DOHH2 (cell line): Measurements from ENCODE around the gene PLXNC1.

ENCODE experiments used
- H3F3A ChIP-seq: fragments of 200-600 bp; sonication (generic), shearing (Covaris generic); 2 replicates; pipeline ENCODE4 v1.6.0; 2016; ENCODE audit warnings: antibody characterized with exemption, mild to moderate bottlenecking; ENCODE audit not compliant: control insufficient read depth, insufficient read depth
- H3K27ac ChIP-seq: fragments of 200-600 bp; sonication (generic); 2 replicates; pipeline ENCODE4 v1.5.1; 2014; ENCODE audit warnings: low read depth, mild to moderate bottlenecking, low read length, moderate library complexity
- H3K27me3 ChIP-seq: fragments of 200-600 bp; sonication (generic); 2 replicates; pipeline ENCODE4 v1.6.1; 2014; ENCODE audit warnings: mild to moderate bottlenecking, low read length, mixed read lengths; ENCODE audit not compliant: control insufficient read depth
- H3K36me3 ChIP-seq: fragments of 200-600 bp; sonication (generic); 2 replicates; pipeline ENCODE4 v1.6.1; 2014; ENCODE audit warnings: mild to moderate bottlenecking, low read length, moderate library complexity, mixed read lengths; ENCODE audit not compliant: control insufficient read depth
- H3K4me1 ChIP-seq: fragments of 200-600 bp; sonication (generic); 2 replicates; pipeline ENCODE4 v1.6.1; 2014; ENCODE audit warnings: mild to moderate bottlenecking, low read length, mixed read lengths; ENCODE audit not compliant: control insufficient read depth
- H3K4me2 ChIP-seq: fragments of 200-600 bp; sonication (generic); 2 replicates; pipeline ENCODE4 v1.6.0; 2014; ENCODE audit warnings: mild to moderate bottlenecking, low read length, moderate library complexity
- H3K4me3 ChIP-seq: fragments of 200-600 bp; sonication (generic); 2 replicates; pipeline ENCODE4 v1.5.1; 2014; ENCODE audit warnings: mild to moderate bottlenecking, low read length, mixed read lengths
- H3K79me2 ChIP-seq: fragments of 200-600 bp; sonication (generic); 2 replicates; pipeline ENCODE4 v1.6.1; 2014; ENCODE audit warnings: mild to moderate bottlenecking, low read length, mixed read lengths; ENCODE audit not compliant: control insufficient read depth
- H3K9me2 ChIP-seq: fragments of 200-600 bp; sonication (generic); replicated peaks from 2 replicates; pipeline ENCODE4 v1.6.1; 2014; ENCODE audit warnings: mild to moderate bottlenecking, low read length, mixed read lengths; ENCODE audit not compliant: control insufficient read depth
- H3K9me3 ChIP-seq: fragments of 200-600 bp; sonication (generic); 2 replicates; pipeline ENCODE4 v1.6.1; 2014; ENCODE audit warnings: antibody characterized with exemption, low read length, mixed read lengths; ENCODE audit not compliant: control insufficient read depth, insufficient read depth
- H4K20me1 ChIP-seq: fragments of 200-600 bp; sonication (generic); 2 replicates; pipeline ENCODE4 v1.6.0; 2014; ENCODE audit warnings: low read depth, mild to moderate bottlenecking, antibody characterized with exemption, low read length, moderate library complexity; ENCODE audit not compliant: control insufficient read depth, insufficient read depth
- EZH2phosphoT487 ChIP-seq: fragments of 200-600 bp; sonication (generic); IDR thresholded peaks from 2 replicates; pipeline ENCODE4 v1.6.1; 2017; ENCODE audit warnings: borderline replicate concordance, mild to moderate bottlenecking, antibody characterized with exemption, low read length, moderate library complexity, mixed read lengths
- TF ChIP-seq, protein P1 (sequence below): fragments of 200-600 bp; sonication (generic); IDR thresholded peaks from one replicate; pipeline ENCODE4 v1.5.1; 2014; ENCODE audit warnings: antibody characterized with exemption, mild to moderate bottlenecking, low read depth, low read length; ENCODE audit not compliant: poor library complexity, severe bottlenecking

PLXNC1 gene

DNA sequence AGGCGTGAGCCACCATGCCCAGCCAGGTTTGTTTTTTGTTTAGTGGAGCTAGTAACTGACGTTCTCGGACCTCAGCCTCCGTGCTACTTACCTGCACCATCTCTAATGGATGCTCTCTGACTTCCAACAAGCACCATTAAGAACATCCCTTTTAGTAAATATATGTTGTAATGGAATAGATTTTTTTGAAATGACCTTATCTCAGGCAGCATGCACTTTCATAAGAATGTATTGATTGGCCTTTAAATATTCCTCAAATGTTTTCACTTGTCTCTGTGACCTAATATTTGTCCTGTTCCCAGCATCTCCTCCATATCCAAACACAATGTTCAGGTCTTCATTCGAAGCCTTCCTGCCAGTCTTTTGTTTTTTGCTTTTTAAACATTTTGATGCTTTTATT is 51.7 kb downstream of the PLXNC1 start:
- H3K27me3 ChIP-seq: no peaks in the 10 kb centered on the region
- no peaks in the 10 kb centered on the region for H3K36me3 ChIP-seq
- H3K4me3 ChIP-seq: no peak overlapping the region
- no peaks in the 10 kb centered on the region for H3K9me2 ChIP-seq
- no peaks in the 10 kb centered on the region; the same call in 1 of the 2 replicates for H3F3A ChIP-seq
- no peaks in the 10 kb centered on the region for H3K79me2 ChIP-seq
- no peak overlapping the region for H3K4me2 ChIP-seq
- no peaks in the 10 kb centered on the region for H3K9me3 ChIP-seq
- TF ChIP-seq, protein P1, sequence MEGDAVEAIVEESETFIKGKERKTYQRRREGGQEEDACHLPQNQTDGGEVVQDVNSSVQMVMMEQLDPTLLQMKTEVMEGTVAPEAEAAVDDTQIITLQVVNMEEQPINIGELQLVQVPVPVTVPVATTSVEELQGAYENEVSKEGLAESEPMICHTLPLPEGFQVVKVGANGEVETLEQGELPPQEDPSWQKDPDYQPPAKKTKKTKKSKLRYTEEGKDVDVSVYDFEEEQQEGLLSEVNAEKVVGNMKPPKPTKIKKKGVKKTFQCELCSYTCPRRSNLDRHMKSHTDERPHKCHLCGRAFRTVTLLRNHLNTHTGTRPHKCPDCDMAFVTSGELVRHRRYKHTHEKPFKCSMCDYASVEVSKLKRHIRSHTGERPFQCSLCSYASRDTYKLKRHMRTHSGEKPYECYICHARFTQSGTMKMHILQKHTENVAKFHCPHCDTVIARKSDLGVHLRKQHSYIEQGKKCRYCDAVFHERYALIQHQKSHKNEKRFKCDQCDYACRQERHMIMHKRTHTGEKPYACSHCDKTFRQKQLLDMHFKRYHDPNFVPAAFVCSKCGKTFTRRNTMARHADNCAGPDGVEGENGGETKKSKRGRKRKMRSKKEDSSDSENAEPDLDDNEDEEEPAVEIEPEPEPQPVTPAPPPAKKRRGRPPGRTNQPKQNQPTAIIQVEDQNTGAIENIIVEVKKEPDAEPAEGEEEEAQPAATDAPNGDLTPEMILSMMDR: no peak
- no peak for TF ChIP-seq EZH2phosphoT487
- H4K20me1 ChIP-seq: no peaks in the 10 kb centered on the region
- no peak overlapping the region for H3K27ac ChIP-seq
- H3K4me1 ChIP-seq: peaks cover 52% of the 10 kb centered on the region

DNA sequence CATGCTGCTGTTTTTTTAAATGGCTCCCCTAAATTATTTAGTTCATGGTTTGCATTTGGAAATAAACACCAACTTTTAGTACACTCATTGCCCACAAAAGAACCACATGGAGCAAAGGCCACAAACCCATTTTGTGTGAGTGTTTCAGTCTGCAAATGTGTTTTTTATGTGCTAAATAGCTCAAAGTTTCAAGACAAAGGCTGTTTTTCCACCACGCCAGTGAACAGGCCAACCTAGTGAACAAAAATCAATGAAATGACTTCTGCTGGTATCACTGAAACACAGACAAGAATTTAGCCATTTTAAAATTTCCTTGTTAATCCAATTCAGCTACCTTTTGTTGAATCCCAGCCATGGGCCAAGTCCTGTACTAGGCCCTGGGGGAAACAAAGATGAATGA is 52.3 kb downstream of the PLXNC1 start:
- no peak overlapping the region for H3K4me2 ChIP-seq
- no peak overlapping the region for H3K27ac ChIP-seq
- H4K20me1 ChIP-seq: no peaks in the 10 kb centered on the region
- peaks cover 52% of the 10 kb centered on the region for H3K4me1 ChIP-seq
- no peaks in the 10 kb centered on the region for H3K79me2 ChIP-seq
- no peaks in the 10 kb centered on the region for H3K27me3 ChIP-seq
- TF ChIP-seq, protein P1: no peak
- TF ChIP-seq EZH2phosphoT487: no peak
- H3K9me3 ChIP-seq: no peaks in the 10 kb centered on the region
- no peaks in the 10 kb centered on the region; the same call in 1 of the 2 replicates for H3F3A ChIP-seq
- H3K9me2 ChIP-seq: no peaks in the 10 kb centered on the region
- H3K36me3 ChIP-seq: no peaks in the 10 kb centered on the region
- H3K4me3 ChIP-seq: no peak overlapping the region

DNA sequence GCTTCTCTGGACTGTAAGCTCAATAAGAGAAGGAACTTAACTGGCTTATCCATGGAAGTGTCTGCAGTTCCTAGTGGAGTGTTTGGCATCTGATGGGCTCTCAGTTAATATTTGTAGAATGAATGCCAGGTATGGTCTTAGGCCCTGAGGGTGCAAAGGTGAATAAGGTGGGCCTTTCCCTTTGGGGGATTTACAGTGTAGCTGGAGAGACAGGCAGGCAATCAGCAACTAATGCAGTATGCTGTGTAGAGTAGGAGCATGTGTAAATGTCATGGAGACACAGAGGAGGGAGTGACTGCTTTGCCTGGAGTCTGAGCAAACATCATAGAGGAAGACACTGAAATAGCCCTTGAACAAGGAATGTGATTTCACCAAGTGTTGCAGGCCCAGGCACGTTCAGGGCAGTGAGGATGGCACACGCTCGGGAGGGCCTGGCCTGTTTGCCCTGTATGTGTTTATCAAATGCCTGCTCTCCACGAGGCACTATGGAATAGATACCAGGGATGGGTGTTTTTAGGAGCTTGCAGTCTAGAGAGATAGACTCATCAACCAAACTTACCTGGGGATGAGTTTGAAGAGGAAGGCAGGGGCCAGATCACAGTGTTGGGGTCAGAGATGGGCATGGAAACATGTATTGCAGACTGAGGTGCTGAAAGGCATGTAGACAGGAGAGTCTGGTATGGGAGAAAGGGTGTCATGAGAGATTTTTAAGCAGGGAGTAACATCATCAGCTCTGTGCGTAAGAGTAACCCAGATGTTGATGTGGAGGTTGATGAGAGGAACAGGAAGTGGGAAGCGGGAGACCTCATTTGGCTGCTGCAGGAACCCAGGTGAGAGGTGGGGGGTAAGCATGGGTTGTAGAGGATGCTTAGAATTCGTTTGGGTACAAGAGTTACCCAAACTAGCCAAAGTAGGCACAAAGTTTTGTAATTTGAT is 54.1 kb downstream of the PLXNC1 start:
- Histone ChIP-seq H3K4me2 (peak overlapping the region; percentile 26), H3K9me3 (no peaks in the 10 kb centered on the region), H4K20me1 (no peaks in the 10 kb centered on the region), H3K4me1 (peaks cover 58% of the 10 kb centered on the region), H3F3A (peaks cover 6% of the 10 kb centered on the region), H3K9me2 (no peaks in the 10 kb centered on the region), H3K4me3 (0 out of 2 replicates have a peak overlapping the region, but pooled peaks have one; percentile 3), H3K36me3 (no peaks in the 10 kb centered on the region), H3K27ac (no peak overlapping the region), H3K79me2 (no peaks in the 10 kb centered on the region), H3K27me3 (no peaks in the 10 kb centered on the region)
- TF ChIP-seq EZH2phosphoT487: no peak
- TF ChIP-seq, protein P1: no peak
